Upper lobe of right lung (tissue), 1 donor: ENCODE measurements around the gene NQO2. TPM values are rescaled to one million over a fixed set of nuclear protein-coding genes. Genes with fewer than 3 reads are reported as not detected.
A peak's percentile ranks its signal among the peaks of the same experiment; 100 is the strongest.
"Not testable (repeated sequence)": the region's sequence is repeated elsewhere in the genome, so short reads cannot be mapped to it uniquely, and the experiment has no call there.

Source experiments
- ATAC-seq: fragments of 200-7000 bp; cut with Tn5 transposase; one replicate; pipeline ENCODE4 v1.9.1; 2020; ENCODE audit warnings: mild to moderate bottlenecking, moderate library complexity
- DNase-seq: peaks from one replicate; pipeline ENCODE4 v3.0.0-alpha.2; 2020
- H3K27ac ChIP-seq: fragments of 200-600 bp; one replicate; pipeline ENCODE4 v1.8.0; 2022
- H3K27me3 ChIP-seq: fragments of 200-600 bp; one replicate; pipeline ENCODE4 v1.8.0; 2022; ENCODE audit warnings: mild to moderate bottlenecking
- H3K36me3 ChIP-seq: fragments of 200-600 bp; one replicate; pipeline ENCODE4 v1.8.0; 2022
- H3K4me1 ChIP-seq: fragments of 200-600 bp; one replicate; pipeline ENCODE4 v1.8.0; 2022
- H3K4me3 ChIP-seq: fragments of 200-600 bp; one replicate; pipeline ENCODE4 v1.8.0; 2022; ENCODE audit warnings: mild to moderate bottlenecking
- H3K9me3 ChIP-seq: fragments of 200-600 bp; one replicate; pipeline ENCODE4 v1.8.0; 2022
- CTCF ChIP-seq: fragments of 200-600 bp; IDR thresholded peaks from one replicate; pipeline ENCODE4 v1.8.0; 2022; ENCODE audit warnings: antibody characterized with exemption
- intact Hi-C: fragments of 100-400 bp; cut with DNase I; formaldehyde crosslinking; loops from one replicate; pipeline ENCODE4 v1.11.0; 2022
- total RNA-seq: library from RNA; stranded (reverse); fragmentation: NEBNext Ultra II Directional; extraction: Animal tissue kit (Norgen Biotek cat#: 25700); gene quantifications from one replicate; pipeline ENCODE4 v1.2.1, GENCODE V29; 2021
- donor health status: DM: no; HTN: yes; CAD: no; lungs with severe emphysema.

Gene NQO2
- total RNA-seq, 1 donor from 2014 or later: 20.6 TPM

- peaks cover 8% of the 10 kb centered on the region for H3K4me1 ChIP-seq
Measured at GRCh38 chr6:2970753-2971419, 28.8 kb upstream of the NQO2 start.

GRCh38 chr6:2971420-2972218 is 28.1 kb upstream of the NQO2 start, which contains the start of gene SERPINB6:
TSS of gene SERPINB6 (minus strand) at chr6:2971567. CDS start at chr6:2959332, 12,235 bp downstream.
- TF ChIP-seq CTCF: no peak
- intact Hi-C loops: no loop called here
- peaks cover 8% of the 10 kb centered on the region for H3K4me1 ChIP-seq
- H3K27ac ChIP-seq: peak within 1 kb of the TSS; percentile 97
- DNase-seq: peak; percentile 91
- H3K27me3 ChIP-seq: no peaks in the 10 kb centered on the region
- no peaks in the 10 kb centered on the region for H3K36me3 ChIP-seq
- no peaks in the 10 kb centered on the region for H3K9me3 ChIP-seq
- ATAC-seq: peak; percentile 89
- peak within 1 kb of the TSS; percentile 74 for H3K4me3 ChIP-seq

More at GRCh38 chr6:2970753-2971419, 28.8 kb upstream of the NQO2 start:
- intact Hi-C loops: no loop called here
- peak; percentile 93 for DNase-seq
- Histone ChIP-seq H3K4me3 (peak overlapping the region; percentile 74), H3K27me3 (no peaks in the 10 kb centered on the region), H3K27ac (peak overlapping the region; percentile 97), H3K9me3 (no peaks in the 10 kb centered on the region), H3K36me3 (peaks cover 7% of the 10 kb centered on the region)
- no peak for TF ChIP-seq CTCF
- ATAC-seq: peak; percentile 95

GRCh38 chr6:2972219-2972487 is 27.5 kb upstream of the NQO2 start:
- Histone ChIP-seq H3K4me3 (peak overlapping the region; percentile 74), H3K27ac (peak overlapping the region; percentile 97)
- ATAC-seq, intact Hi-C loops, DNase-seq, H3K27me3 ChIP-seq, H3K4me1 ChIP-seq, H3K9me3 ChIP-seq, H3K36me3 ChIP-seq: not testable (repeated sequence)

GRCh38 chr6:2972685-2973084 is 27.0 kb upstream of the NQO2 start:
- H3K27me3 ChIP-seq, H3K4me3 ChIP-seq, H3K9me3 ChIP-seq, H3K4me1 ChIP-seq, intact Hi-C loops, ATAC-seq, DNase-seq, H3K36me3 ChIP-seq: not testable (repeated sequence)
- peak overlapping the region; percentile 97 for H3K27ac ChIP-seq

- H3K27me3 ChIP-seq, DNase-seq, H3K36me3 ChIP-seq, intact Hi-C loops, ATAC-seq, H3K4me3 ChIP-seq, H3K9me3 ChIP-seq, H3K27ac ChIP-seq: not testable (repeated sequence)
- H3K4me1 ChIP-seq: peaks cover 12% of the 10 kb centered on the region
Measured at GRCh38 chr6:2973180-2973579, 26.5 kb upstream of the NQO2 start.

- no peak overlapping the region for H3K27ac ChIP-seq
- peaks cover 15% of the 10 kb centered on the region for H3K4me1 ChIP-seq
- H3K27me3 ChIP-seq: no peaks in the 10 kb centered on the region
- ATAC-seq (no peak), DNase-seq (no peak)
- no peaks in the 10 kb centered on the region for H3K36me3 ChIP-seq
- no peak overlapping the region for H3K4me3 ChIP-seq
- intact Hi-C loops: no loop called here
- no peaks in the 10 kb centered on the region for H3K9me3 ChIP-seq
- TF ChIP-seq CTCF: no peak
Measured at GRCh38 chr6:2973676-2974075, 26.0 kb upstream of the NQO2 start.

GRCh38 chr6:2976060-2976459 is 23.6 kb upstream of the NQO2 start:
- ATAC-seq (no peak), DNase-seq (no peak)
- Histone ChIP-seq H3K4me1 (peaks cover 18% of the 10 kb centered on the region), H3K27me3 (no peaks in the 10 kb centered on the region), H3K9me3 (no peaks in the 10 kb centered on the region), H3K4me3 (no peak overlapping the region), H3K27ac (no peak overlapping the region), H3K36me3 (no peaks in the 10 kb centered on the region)
- TF ChIP-seq CTCF: no peak
- intact Hi-C loops: no loop called here
